Forelimb muscle (tissue), 1 donor: ENCODE results near the gene CRABP1. TPM values are rescaled to one million over a fixed set of nuclear protein-coding genes. Genes with fewer than 3 reads are reported as not detected.

Source experiments
- polyA plus RNA-seq: library from polyadenylated mRNA; unstranded; fragments of 120-200 nt; gene quantifications from one replicate; pipeline ENCODE4 v1.2.1, GENCODE V29; 2013; ENCODE audit not compliant: insufficient read length

CRABP1 gene
- polyA plus RNA-seq, 1 donor = 29.2 TPM

Other genes with a start within 250 kb of the CRABP1 start
- gene SH2D7, start 247.8 kb upstream of the CRABP1 start, polyA plus RNA-seq = 0.09 TPM
- 15.6 TPM for gene CIB2, start 208.9 kb upstream of the CRABP1 start, polyA plus RNA-seq
- gene IDH3A, start 191.0 kb upstream of the CRABP1 start, polyA plus RNA-seq = 40.6 TPM
- 0.18 TPM for gene ACSBG1, start 105.8 kb upstream of the CRABP1 start, polyA plus RNA-seq
- 92.8 TPM for gene DNAJA4, start 75.8 kb upstream of the CRABP1 start, polyA plus RNA-seq
- 55.7 TPM for gene SKIC8, start 40.7 kb upstream of the CRABP1 start, polyA plus RNA-seq
- 41.7 TPM for gene IREB2, start 97.9 kb downstream of the CRABP1 start, polyA plus RNA-seq
- 1.8 TPM for gene HYKK, start 167.2 kb downstream of the CRABP1 start, polyA plus RNA-seq
- gene PSMA4, start 200.1 kb downstream of the CRABP1 start, polyA plus RNA-seq = 148 TPM
- 0.76 TPM for gene CHRNA5, start 225.2 kb downstream of the CRABP1 start, polyA plus RNA-seq